Activated naive CD4-positive, alpha-beta T cell treated with anti-CD3 and anti-CD28 coated beads, Interleukin-2, amount 50 U/mL, for 72 hours (primary cell): ENCODE results near the gene B3GNT8. TPM values are rescaled to one million over a fixed set of nuclear protein-coding genes. Genes with fewer than 3 reads are reported as not detected.
"Not testable (repeated sequence)": the region's sequence is repeated elsewhere in the genome, so short reads cannot be mapped to it uniquely, and the experiment has no call there.

Experiments used
- ATAC-seq, 2 donors: fragments of 150-1000 bp; cut with Tn5 transposase; 2 replicates each; pipeline ENCODE4 v1.10.0; 2021; ENCODE audit warnings: mild to moderate bottlenecking in 2 of 2, moderate library complexity in 2 of 2
- DNase-seq, 2 donors: peaks; one replicate each; pipeline ENCODE4 v3.0.0; 2021 to 2022; ENCODE audit warnings: low spot score in 2 of 2
- H3K27ac Mint-ChIP-seq, 2 donors: one replicate each; pipeline ENCODE4 v1.8.0; 2022; ENCODE audit warnings: mild to moderate bottlenecking in 2 of 2, mixed read lengths in 2 of 2
- H3K36me3 Mint-ChIP-seq, 2 donors: one replicate each; pipeline ENCODE4 v1.8.0; 2022; ENCODE audit warnings: mixed read lengths in 2 of 2
- H3K9me3 Mint-ChIP-seq, 2 donors: one replicate each; pipeline ENCODE4 v1.8.0; 2022; ENCODE audit warnings: mixed read lengths in 2 of 2
- total RNA-seq, 2 donors: library from RNA; stranded (reverse); gene quantifications; one replicate each; pipeline ENCODE4 v1.2.3, GENCODE V29; 2022

The B3GNT8 gene
- total RNA-seq, 2 donors from 2014 or later: 0.19 to 0.55 TPM

GRCh38 chr19:41408256-41408655 lies 18.9 kb downstream of the B3GNT8 start:
- ATAC-seq: no peak
- no peak overlapping the region for H3K27ac Mint-ChIP-seq
- no peaks in the 10 kb centered on the region for H3K36me3 Mint-ChIP-seq
- no peaks in the 10 kb centered on the region for H3K9me3 Mint-ChIP-seq
- no peak for DNase-seq

DNA sequence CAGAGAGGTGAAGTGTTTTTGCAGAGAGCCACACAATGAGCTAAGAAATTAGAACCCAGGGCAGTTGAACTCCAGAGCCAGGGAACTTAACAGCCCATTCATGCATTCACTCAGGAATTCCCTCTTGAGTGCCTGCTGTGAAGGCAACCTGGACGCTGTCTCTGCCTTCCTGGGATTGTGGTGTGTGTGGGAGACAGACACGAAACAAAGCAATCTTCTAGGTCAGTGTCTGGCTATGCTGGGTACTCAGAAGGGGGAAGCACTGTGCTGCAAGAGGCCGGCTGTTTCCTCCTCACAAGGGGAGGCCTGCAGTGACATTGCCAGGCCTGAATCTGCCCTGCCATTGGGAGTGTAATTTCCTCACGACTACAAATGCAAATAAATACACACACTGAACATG lies 19.9 kb downstream of the B3GNT8 start:
- ATAC-seq: no peak
- Mint-ChIP-seq H3K9me3 (no peaks in the 10 kb centered on the region), H3K27ac (no peak overlapping the region), H3K36me3 (no peaks in the 10 kb centered on the region)
- DNase-seq: no peak

- Mint-ChIP-seq H3K27ac (no peak overlapping the region), H3K36me3 (no peaks in the 10 kb centered on the region), H3K9me3 (no peaks in the 10 kb centered on the region)
- no peak for DNase-seq
- no peak for ATAC-seq
Observed at GRCh38 chr19:41405776-41406175, 21.4 kb downstream of the B3GNT8 start.

DNA sequence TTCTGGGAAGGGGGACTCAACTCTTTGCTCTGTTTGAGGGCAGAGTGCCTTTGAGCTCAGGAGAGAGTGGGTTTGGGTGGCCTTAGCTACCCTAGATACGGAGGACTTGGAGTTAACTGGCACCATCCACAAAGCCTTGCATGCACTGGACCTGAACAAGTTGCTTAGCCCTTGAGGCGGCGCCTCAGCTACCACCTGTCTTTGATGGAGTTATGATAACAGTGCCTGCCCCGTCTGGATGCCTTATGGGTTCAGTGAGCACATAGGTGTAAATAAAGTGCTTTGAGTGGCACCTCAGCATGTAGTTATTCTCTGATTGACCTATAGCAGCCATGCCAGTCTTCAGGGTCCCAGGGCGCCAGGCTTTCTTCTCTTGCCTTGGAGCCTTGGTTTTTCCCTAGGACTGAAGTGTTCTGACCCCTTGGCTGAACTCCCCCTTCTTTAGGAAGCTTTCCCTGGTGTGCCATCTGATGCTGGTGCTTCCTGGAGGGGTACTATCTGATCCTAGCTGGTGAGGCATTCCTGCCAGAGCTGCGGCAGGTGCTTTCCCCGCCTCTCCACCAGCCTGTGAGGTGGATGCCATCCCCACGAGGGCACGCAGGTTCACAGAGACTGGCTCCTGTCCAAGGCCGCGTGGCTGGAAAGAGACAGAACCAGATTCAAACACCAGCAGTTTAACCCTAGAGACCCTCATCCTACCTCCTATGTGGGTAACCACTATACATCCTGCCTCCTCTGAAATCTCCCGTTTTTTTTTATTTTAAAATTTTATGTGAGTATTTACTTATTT lies 23.8 kb downstream of the B3GNT8 start:
- DNase-seq (no peak), ATAC-seq (no peak)
- peak overlapping the region in 1 of 2 donors; percentile 55 for H3K27ac Mint-ChIP-seq
- no peaks in the 10 kb centered on the region for H3K36me3 Mint-ChIP-seq
- no peaks in the 10 kb centered on the region for H3K9me3 Mint-ChIP-seq

GRCh38 chr19:41402010-41402409 lies 25.2 kb downstream of the B3GNT8 start:
- Mint-ChIP-seq H3K9me3 (no peaks in the 10 kb centered on the region), H3K36me3 (peaks cover 9 to 11% of the 10 kb centered on the region in 2 donors), H3K27ac (no peak overlapping the region)
- ATAC-seq (no peak), DNase-seq (no peak)

GRCh38 chr19:41401483-41401882 lies 25.7 kb downstream of the B3GNT8 start:
- H3K9me3 Mint-ChIP-seq: no peaks in the 10 kb centered on the region
- H3K27ac Mint-ChIP-seq: no peak overlapping the region
- H3K36me3 Mint-ChIP-seq: peaks cover 9 to 13% of the 10 kb centered on the region in 2 donors
- ATAC-seq: no peak
- no peak for DNase-seq

DNA sequence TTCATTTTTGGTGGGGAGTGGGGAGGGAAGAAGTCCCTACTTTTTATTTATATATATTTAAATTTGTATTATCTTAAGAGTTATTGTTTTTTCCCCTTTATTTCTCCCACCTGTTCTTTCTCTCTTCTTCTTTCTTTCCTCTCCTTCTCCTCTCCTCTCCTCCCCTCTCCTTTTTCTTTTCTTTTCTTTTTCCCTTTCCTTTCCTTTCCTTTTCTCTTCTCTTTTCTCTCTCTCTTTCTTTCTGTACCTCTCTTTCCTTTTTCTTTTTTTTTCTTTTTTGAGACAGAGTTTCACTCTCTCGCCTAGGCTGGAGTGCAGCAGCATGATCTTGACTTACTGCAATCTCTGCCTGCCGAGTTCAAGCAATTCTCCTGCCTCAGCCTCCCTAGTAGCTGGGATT lies 27.6 kb downstream of the B3GNT8 start:
- no peak for DNase-seq
- H3K9me3 Mint-ChIP-seq: no peaks in the 10 kb centered on the region
- H3K36me3 Mint-ChIP-seq: peaks cover 9 to 20% of the 10 kb centered on the region in 2 donors
- H3K27ac Mint-ChIP-seq: peak overlapping the region in 1 of 2 donors; percentile 57
- no peak for ATAC-seq

GRCh38 chr19:41399091-41399490 lies 28.1 kb downstream of the B3GNT8 start:
- ATAC-seq (no peak), DNase-seq (no peak)
- peaks cover 9 to 20% of the 10 kb centered on the region in 2 donors for H3K36me3 Mint-ChIP-seq
- H3K27ac Mint-ChIP-seq: peak overlapping the region; percentile 16 to 100
- H3K9me3 Mint-ChIP-seq: no peaks in the 10 kb centered on the region

- Mint-ChIP-seq H3K27ac (peak overlapping the region; percentile 5 to 100), H3K36me3 (peaks cover 9 to 20% of the 10 kb centered on the region in 2 donors)
- ATAC-seq: no peak
Observed at GRCh38 chr19:41398598-41398997, 28.6 kb downstream of the B3GNT8 start.

DNA sequence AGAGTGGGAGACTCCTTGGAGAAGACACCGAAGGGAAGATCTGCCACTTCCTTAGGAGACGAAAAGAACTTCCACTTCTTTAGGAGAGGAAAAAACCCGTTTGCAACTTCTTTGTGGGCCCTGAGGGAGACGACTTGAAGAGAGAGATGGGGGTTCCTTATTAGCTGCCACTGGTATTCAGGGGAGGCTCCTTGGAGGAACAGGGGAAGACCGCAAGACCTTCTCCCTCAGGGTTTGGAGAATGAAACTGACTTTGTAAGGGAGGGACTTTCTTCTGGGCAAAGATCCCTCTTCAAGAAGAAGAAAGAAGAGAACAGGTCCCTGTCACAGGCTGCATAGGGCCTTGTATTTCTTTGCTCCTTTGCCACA lies 29.1 kb downstream of the B3GNT8 start:
- H3K36me3 Mint-ChIP-seq: peaks cover 9 to 20% of the 10 kb centered on the region in 2 donors
- no peaks in the 10 kb centered on the region for H3K9me3 Mint-ChIP-seq
- peak overlapping the region; percentile 100 for H3K27ac Mint-ChIP-seq
- DNase-seq (no peak), ATAC-seq (no peak)

More at GRCh38 chr19:41398598-41398997, 28.6 kb downstream of the B3GNT8 start:
- no peak for DNase-seq
- no peaks in the 10 kb centered on the region for H3K9me3 Mint-ChIP-seq

DNA sequence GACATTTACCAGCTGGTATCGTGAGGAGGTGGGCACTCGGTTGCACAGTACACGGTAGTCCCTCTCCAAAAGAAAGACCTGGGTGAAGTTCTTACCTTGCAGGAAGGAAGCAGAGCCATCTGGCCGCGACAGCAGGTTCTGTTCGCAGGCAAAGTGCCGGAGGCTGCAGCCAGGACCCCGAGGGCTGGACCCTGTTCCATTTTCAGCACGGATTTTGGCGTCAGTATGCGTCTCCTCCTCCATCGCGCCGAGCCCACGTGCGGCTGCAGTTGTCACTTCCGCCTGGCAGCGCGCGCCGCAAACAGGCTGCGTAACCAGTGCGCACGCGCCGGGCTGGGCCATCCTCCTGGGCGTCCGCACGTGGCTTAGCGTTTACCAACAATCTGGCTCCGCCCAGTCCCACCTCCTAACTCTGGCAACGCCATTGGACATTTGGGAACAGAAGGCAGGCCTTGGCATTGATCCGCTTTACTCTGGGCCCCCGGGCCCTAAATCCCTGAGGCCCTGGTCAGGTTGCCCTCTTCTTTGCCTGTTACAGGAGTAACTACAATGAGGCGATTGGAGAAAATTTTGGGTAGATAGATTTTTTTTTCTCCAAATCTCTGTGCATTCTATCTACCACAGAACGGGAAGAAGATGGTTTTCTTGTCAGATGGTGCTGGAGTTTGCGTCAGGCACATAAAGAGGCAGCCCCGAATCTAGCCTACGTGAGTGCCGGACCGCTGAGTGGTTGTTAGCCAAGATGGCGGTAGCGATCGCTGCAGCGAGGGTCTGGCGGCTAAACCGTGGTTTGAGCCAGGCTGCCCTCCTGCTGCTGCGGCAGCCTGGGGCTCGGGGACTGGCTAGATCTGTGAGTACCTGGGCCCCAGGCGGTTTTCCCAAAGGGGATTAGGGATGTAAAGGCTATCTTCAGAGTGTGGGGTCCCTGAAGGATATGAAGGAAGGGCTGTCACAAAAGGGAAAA lies 29.8 kb downstream of the B3GNT8 start, which contains the start of the genes BCKDHA and EXOSC5:
Gene BCKDHA (plus strand): TSS at position 733 of the 964 bp plus-strand sequence. CDS start 10 bp downstream, at position 743.
Gene EXOSC5 (minus strand): TSS at position 274 of the 964 bp plus-strand sequence. CDS start 31 bp downstream, at position 243.
- ATAC-seq (peak; percentile 97 to 99), DNase-seq (peak; percentile 97 to 99)
- no peaks in the 10 kb centered on the region for H3K9me3 Mint-ChIP-seq
- H3K36me3 Mint-ChIP-seq: peaks cover 9 to 20% of the 10 kb centered on the region in 2 donors
- H3K27ac Mint-ChIP-seq: peak within 1 kb of the TSS; percentile 100

DNA sequence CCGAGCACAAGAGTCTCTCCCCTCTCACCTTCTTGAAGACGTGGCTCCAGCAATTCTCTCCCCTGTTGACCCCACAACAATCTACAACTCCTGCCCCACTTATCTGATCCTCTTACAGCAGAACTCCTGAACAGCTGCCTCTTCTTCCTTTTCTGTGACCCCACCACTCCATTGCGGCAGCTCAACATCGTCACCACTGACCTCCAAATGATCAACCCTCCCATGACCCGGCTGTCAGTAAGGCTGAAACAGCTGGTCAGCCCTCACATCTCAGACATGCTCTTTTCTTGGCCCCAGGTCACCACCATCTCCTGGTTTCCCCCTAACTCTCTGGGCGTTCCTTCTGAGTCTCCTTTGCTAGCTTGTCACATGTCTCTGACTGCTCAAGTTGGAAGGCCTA lies 31.8 kb downstream of the B3GNT8 start:
- peaks cover 9 to 20% of the 10 kb centered on the region in 2 donors for H3K36me3 Mint-ChIP-seq
- no peak for DNase-seq
- H3K9me3 Mint-ChIP-seq: no peaks in the 10 kb centered on the region
- H3K27ac Mint-ChIP-seq: peak overlapping the region; percentile 87 to 100
- ATAC-seq: no peak

DNA sequence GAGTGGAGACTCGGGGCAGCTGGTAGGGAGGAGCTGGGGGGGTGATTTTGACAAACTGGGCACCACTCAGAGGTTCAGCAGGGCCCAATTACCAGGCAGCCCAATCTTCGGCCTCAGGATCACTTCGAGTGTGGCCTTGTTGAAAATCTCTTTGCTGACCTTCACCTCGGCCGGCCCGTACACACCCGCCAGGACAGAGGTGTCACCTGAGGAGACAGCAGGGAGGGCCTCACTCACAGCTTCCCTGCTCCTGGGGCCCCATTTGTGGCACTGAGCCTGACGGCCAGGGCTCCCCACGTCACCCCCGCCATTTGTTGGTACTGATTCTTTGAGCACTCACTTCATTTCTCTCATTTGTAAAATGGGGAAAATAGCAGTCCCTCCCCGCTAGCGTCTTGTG lies 34.4 kb downstream of the B3GNT8 start:
- no peak for ATAC-seq

GRCh38 chr19:41391618-41392017 lies 35.6 kb downstream of the B3GNT8 start:
- Mint-ChIP-seq H3K27ac (peak overlapping the region in 1 of 2 donors; percentile 30), H3K36me3 (peaks cover 0 to 7% of the 10 kb centered on the region in 2 donors), H3K9me3 (no peaks in the 10 kb centered on the region)
- no peak for DNase-seq
- ATAC-seq: no peak

More for the DNA sequence above, 34.4 kb downstream of the B3GNT8 start:
- DNase-seq: no peak
- Mint-ChIP-seq H3K9me3 (no peaks in the 10 kb centered on the region), H3K36me3 (peaks cover 4 to 14% of the 10 kb centered on the region in 2 donors), H3K27ac (no peak overlapping the region)

DNA sequence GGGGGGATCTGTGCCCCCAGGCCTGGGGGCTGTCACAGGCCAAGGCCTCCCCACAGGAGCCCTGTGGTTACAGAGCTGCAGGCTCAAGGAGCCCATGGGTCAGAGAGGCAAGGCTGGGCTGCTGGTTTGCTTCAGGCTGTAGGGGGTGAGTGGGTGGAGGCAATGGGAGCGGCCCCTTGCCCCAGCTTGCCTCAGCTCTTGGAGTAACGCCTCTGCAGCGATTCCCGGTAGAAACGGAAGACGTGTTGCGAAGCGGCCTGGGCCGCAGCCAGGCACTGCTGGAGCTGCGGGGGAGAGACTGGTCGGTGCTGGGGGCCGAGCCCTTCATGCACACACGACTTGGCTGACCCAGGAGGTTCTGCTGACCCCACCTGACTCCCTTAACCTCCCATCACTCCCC lies 40.7 kb downstream of the B3GNT8 start:
- ATAC-seq (no peak), DNase-seq (no peak)
- H3K9me3 Mint-ChIP-seq: no peaks in the 10 kb centered on the region
- H3K27ac Mint-ChIP-seq: peak overlapping the region; percentile 66 to 67
- H3K36me3 Mint-ChIP-seq: peaks cover 0 to 8% of the 10 kb centered on the region in 2 donors

- ATAC-seq: no peak
- no peak for DNase-seq
- H3K9me3 Mint-ChIP-seq: no peaks in the 10 kb centered on the region
- H3K36me3 Mint-ChIP-seq: peaks cover 0 to 8% of the 10 kb centered on the region in 2 donors
- H3K27ac Mint-ChIP-seq: no peak overlapping the region
Observed at GRCh38 chr19:41384351-41384750, 42.8 kb downstream of the B3GNT8 start.

- not testable (repeated sequence) for ATAC-seq, H3K9me3 Mint-ChIP-seq, H3K36me3 Mint-ChIP-seq, DNase-seq, H3K27ac Mint-ChIP-seq
Observed at GRCh38 chr19:41381536-41381935, 45.6 kb downstream of the B3GNT8 start.
